Measurements from ENCODE around the gene KCNMB3. TPM values are rescaled to one million over a fixed set of nuclear protein-coding genes. Genes with fewer than 3 reads are reported as not detected.
A peak's percentile ranks its signal among the peaks of the same experiment; 100 is the strongest.

The KCNMB3 gene
- total and polyA plus RNA-seq, 2 of the 13 experiments (the other 11 are each of a cell fraction or from before 2014, with no cell fraction given) = 4.3 to 7.1 TPM

GRCh38 chr3:179272385-179272784 is 21.5 kb upstream of the KCNMB3 start:
- intact Hi-C loops (cut with micrococcal nuclease; ENCODE audit: unreplicated experiment) = loop anchor here (1.0 kb wide), 2 partner anchors 125 to 167 kb away; no protein-coding TSS in a partner anchor
- POLR2A ChIA-PET = no interaction called here
- Histone ChIP-seq H3K27ac (ENCODE audit: extremely low read length, insufficient read depth, low read length) (no peak overlapping the region), H3K4me2 (ENCODE audit: low read depth, low read length) (no peak overlapping the region), H3K27me3 (ENCODE audit: control insufficient read depth in 1 of 2, insufficient read depth in 2 of 2, low read length in 2 of 2) (no peaks in the 10 kb centered on the region; a peak in 1 of 5 replicates), H3K79me2 (ENCODE audit: insufficient read depth, low read length) (no peaks in the 10 kb centered on the region), H3K36me3 (replicated peaks in 1 of 2; ENCODE audit: control insufficient read depth in 1 of 2, insufficient read depth in 2 of 2, low read length in 2 of 2) (no peaks in the 10 kb centered on the region), H4K20me1 (ENCODE audit: insufficient read depth, low read length) (no peaks in the 10 kb centered on the region), H3K4me1 (ENCODE audit: insufficient read depth, low read length) (peaks cover 20% of the 10 kb centered on the region), H3K9me3 (ENCODE audit: low read length) (no peaks in the 10 kb centered on the region), H3K9ac (ENCODE audit: insufficient read depth, low read depth, low read length) (no peak overlapping the region), H3K4me3 (replicated peaks in 1 of 3; ENCODE audit: insufficient read depth in 1 of 3, low read depth in 2 of 3, low read length in 3 of 3) (no peak overlapping the region), H2AFZ (ENCODE audit: low read length) (no peak overlapping the region)
- in situ Hi-C loops (cut with HindIII; ENCODE audit: extremely low pct_ligation_motif_present, low pct_unique_long_range_greater_than_20kb) = no loop called here
- TF ChIP-seq ZNF598 (CRISPR knock-in tag; IDR thresholded peaks at IDR 0.05; ENCODE audit: borderline replicate concordance) (no peak), ZNF33A (CRISPR knock-in tag; IDR thresholded peaks at IDR 0.05; ENCODE audit: borderline replicate concordance) (no peak), SMC3 (IDR thresholded peaks at IDR 0.05; ENCODE audit: low read length) (peak; percentile 39; the same call in 1 of the 2 replicates), STAG1 (CRISPR knock-in tag; IDR thresholded peaks at IDR 0.05) (peak; percentile 55), ZNF773 (CRISPR knock-in tag; IDR thresholded peaks at IDR 0.05; ENCODE audit: borderline replicate concordance) (no peak)
- TF ChIP-seq, protein P1, sequence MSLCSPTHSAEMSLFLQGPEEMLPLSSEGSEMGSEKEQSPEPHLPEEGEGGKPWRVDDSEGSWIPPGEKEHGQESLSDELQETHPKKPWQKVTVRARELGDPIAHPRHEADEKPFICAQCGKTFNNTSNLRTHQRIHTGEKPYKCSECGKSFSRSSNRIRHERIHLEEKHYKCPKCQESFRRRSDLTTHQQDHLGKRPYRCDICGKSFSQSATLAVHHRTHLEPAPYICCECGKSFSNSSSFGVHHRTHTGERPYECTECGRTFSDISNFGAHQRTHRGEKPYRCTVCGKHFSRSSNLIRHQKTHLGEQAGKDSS (CRISPR knock-in tag; IDR thresholded peaks at IDR 0.05; ENCODE audit: borderline replicate concordance, low read depth) = no peak
- TF ChIP-seq, protein P2, sequence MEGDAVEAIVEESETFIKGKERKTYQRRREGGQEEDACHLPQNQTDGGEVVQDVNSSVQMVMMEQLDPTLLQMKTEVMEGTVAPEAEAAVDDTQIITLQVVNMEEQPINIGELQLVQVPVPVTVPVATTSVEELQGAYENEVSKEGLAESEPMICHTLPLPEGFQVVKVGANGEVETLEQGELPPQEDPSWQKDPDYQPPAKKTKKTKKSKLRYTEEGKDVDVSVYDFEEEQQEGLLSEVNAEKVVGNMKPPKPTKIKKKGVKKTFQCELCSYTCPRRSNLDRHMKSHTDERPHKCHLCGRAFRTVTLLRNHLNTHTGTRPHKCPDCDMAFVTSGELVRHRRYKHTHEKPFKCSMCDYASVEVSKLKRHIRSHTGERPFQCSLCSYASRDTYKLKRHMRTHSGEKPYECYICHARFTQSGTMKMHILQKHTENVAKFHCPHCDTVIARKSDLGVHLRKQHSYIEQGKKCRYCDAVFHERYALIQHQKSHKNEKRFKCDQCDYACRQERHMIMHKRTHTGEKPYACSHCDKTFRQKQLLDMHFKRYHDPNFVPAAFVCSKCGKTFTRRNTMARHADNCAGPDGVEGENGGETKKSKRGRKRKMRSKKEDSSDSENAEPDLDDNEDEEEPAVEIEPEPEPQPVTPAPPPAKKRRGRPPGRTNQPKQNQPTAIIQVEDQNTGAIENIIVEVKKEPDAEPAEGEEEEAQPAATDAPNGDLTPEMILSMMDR (CRISPR knock-in tag; IDR thresholded peaks at IDR 0.05) = peak; percentile 62
- WGBS (ENCODE audit: low lambda C conversion rate) = 47% methylated on average over 3 of the region's 3 CpGs
- FAIRE-seq (no peak), DNase-seq (ENCODE audit: low spot score) (no peak), ATAC-seq (peak; percentile 60)
- no TSS peak for BruUV-seq (replicated peaks)
- CTCF ChIA-PET (ENCODE audit: low intra/inter-chr PET ratio, low total read pairs) = interaction anchor here (0.9 to 2.1 kb wide), 2 partner anchors 125 to 257 kb away, joined by 4 to 7 read pairs; partner anchors contain the start of gene PIK3CA

Data from HepG2 (cell line).